Left ventricle myocardium inferior (tissue), 1 donor: ENCODE data around the gene HSPA1B. TPM values are rescaled to one million over a fixed set of nuclear protein-coding genes. Genes with fewer than 3 reads are reported as not detected.

Experiments used
- DNase-seq: peaks from one replicate; pipeline ENCODE4 v3.0.0-alpha.2; 2020
- H3K27ac ChIP-seq: fragments of 200-600 bp; replicated peaks from 2 replicates; pipeline ENCODE4 v1.8.0; 2021
- H3K27me3 ChIP-seq: fragments of 200-600 bp; 2 replicates; pipeline ENCODE4 v1.8.0; 2021; ENCODE audit warnings: low read depth
- H3K36me3 ChIP-seq: fragments of 200-600 bp; 2 replicates; pipeline ENCODE4 v1.8.0; 2021
- H3K4me1 ChIP-seq: fragments of 200-600 bp; 2 replicates; pipeline ENCODE4 v1.8.0; 2021
- H3K4me3 ChIP-seq: fragments of 200-600 bp; 2 replicates; pipeline ENCODE4 v1.8.0; 2021; ENCODE audit warnings: mild to moderate bottlenecking, moderate library complexity
- H3K9me3 ChIP-seq: fragments of 200-600 bp; replicated peaks from 2 replicates; pipeline ENCODE4 v1.8.0; 2021
- intact Hi-C: fragments of 100-400 bp; cut with micrococcal nuclease; formaldehyde crosslinking; loops from one replicate; pipeline ENCODE4 v1.11.0; 2022
- total RNA-seq: library from RNA; stranded (reverse); fragmentation: NEBNext Ultra II Directional; extraction: Animal tissue kit (Norgen Biotek cat#: 25700); gene quantifications from one replicate; pipeline ENCODE4 v1.2.1, GENCODE V29; 2021
- TF ChIP-seq, protein P1 (sequence below): fragments of 200-600 bp; IDR thresholded peaks from 2 replicates; pipeline ENCODE4 v1.8.0; 2021; ENCODE audit warnings: antibody characterized with exemption, mild to moderate bottlenecking, borderline replicate concordance
- donor health status: DM: no; HTN: yes; CAD: no; lungs with severe emphysema.

The HSPA1B gene
- total RNA-seq, 1 donor from 2014 or later: 184 TPM

DNA sequence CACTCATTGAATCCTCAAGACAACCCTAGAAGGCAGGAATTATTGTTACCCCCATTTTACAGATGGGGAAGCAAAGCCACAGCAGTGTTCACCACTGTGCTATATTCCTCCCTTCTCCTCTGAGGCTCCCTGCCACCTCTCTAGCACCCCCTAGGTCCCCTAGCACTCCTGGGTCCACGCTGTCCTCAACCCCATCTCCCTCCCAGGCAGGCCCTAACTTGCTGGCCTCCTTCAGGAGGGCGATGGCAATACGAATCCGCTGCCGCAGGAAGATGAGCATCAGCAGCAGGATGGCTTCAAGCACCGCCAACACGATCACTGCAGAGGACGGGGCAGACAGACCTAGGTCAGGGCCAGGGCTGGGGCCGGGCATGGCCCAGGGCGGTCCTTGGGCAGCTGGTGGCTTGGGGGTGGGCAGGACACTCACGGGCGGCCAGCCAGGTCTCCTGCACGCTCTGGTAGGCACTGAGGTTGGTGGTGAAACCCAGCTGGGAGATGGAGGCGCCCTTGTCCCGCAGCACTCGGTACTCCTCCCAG is 42.9 kb downstream of the HSPA1B start:
- Histone ChIP-seq H3K27me3 (peaks cover 6% of the 10 kb centered on the region), H3K9me3 (no peaks in the 10 kb centered on the region), H3K27ac (no peak overlapping the region), H3K4me1 (no peaks in the 10 kb centered on the region), H3K36me3 (no peaks in the 10 kb centered on the region), H3K4me3 (no peak overlapping the region)
- no peak for DNase-seq
- TF ChIP-seq, protein P1, sequence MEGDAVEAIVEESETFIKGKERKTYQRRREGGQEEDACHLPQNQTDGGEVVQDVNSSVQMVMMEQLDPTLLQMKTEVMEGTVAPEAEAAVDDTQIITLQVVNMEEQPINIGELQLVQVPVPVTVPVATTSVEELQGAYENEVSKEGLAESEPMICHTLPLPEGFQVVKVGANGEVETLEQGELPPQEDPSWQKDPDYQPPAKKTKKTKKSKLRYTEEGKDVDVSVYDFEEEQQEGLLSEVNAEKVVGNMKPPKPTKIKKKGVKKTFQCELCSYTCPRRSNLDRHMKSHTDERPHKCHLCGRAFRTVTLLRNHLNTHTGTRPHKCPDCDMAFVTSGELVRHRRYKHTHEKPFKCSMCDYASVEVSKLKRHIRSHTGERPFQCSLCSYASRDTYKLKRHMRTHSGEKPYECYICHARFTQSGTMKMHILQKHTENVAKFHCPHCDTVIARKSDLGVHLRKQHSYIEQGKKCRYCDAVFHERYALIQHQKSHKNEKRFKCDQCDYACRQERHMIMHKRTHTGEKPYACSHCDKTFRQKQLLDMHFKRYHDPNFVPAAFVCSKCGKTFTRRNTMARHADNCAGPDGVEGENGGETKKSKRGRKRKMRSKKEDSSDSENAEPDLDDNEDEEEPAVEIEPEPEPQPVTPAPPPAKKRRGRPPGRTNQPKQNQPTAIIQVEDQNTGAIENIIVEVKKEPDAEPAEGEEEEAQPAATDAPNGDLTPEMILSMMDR: no peak
- intact Hi-C loops: no loop called here

DNA sequence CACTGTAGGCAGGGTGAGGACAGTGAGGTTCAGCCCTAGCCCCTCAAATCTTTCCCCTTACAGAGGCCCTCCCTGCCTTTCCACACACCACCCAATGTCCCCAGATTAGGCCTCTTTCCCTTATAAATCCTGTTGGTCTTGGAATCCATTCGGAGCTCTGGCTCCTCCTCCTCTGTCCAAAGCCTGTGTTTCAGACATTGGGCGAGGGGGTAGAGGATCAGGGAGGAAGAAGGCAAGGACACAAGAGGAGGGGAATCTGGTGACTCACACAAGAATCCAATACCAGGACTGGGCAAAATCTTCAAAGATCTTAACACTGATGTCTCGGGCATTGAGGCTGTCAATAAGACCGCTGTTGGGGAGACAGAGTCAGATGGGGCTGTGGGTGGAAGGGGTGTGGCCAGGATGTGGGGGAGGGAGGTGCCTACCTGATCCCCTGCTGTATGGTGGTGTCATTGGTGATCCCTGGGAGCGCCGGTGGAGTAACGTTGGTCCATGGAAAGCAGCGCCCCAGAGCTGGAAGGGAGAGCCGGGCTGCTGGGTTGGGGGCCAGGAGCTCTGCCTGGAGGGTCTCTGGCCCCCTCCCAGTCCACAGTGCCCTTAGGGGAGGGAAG is 43.6 kb downstream of the HSPA1B start:
- no peaks in the 10 kb centered on the region for H3K4me1 ChIP-seq
- no peak overlapping the region for H3K27ac ChIP-seq
- H3K36me3 ChIP-seq: no peaks in the 10 kb centered on the region
- DNase-seq: no peak
- peaks cover 6% of the 10 kb centered on the region for H3K27me3 ChIP-seq
- no peak overlapping the region for H3K4me3 ChIP-seq
- H3K9me3 ChIP-seq: no peaks in the 10 kb centered on the region
- TF ChIP-seq, protein P1: no peak
- intact Hi-C loops: no loop called here

DNA sequence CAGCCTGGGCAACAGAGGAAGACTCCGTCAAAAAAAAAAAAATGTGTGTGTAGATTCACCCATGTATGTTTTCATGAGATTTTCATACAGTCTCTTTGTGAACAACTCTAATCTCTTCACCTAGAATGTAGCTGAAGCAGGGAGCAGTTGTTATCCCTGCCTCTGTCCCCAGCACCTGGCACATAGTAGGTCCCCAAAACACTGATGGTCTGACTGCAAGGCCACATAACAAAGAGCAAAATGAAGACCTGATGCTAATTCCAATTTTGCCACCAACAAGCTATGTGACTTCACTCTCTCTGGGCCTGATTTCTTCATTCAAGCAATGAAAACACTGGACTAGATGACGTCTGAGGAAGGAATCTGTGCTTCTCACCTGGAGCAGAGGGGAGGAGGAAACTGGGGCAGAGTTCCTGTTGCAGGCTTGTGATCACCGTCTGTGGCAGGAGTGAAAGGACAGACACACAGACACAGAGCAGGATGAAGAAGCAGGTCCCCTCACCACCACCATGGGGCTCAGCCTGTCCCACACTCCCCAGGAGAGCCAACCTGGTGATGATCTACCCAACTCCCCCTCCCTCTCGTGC is 46.6 kb downstream of the HSPA1B start:
- Histone ChIP-seq H3K4me3 (no peak overlapping the region), H3K9me3 (no peaks in the 10 kb centered on the region), H3K27me3 (peaks cover 3% of the 10 kb centered on the region), H3K4me1 (no peaks in the 10 kb centered on the region), H3K36me3 (no peaks in the 10 kb centered on the region), H3K27ac (no peak overlapping the region)
- intact Hi-C loops: no loop called here
- TF ChIP-seq, protein P1: no peak
- DNase-seq: no peak

DNA sequence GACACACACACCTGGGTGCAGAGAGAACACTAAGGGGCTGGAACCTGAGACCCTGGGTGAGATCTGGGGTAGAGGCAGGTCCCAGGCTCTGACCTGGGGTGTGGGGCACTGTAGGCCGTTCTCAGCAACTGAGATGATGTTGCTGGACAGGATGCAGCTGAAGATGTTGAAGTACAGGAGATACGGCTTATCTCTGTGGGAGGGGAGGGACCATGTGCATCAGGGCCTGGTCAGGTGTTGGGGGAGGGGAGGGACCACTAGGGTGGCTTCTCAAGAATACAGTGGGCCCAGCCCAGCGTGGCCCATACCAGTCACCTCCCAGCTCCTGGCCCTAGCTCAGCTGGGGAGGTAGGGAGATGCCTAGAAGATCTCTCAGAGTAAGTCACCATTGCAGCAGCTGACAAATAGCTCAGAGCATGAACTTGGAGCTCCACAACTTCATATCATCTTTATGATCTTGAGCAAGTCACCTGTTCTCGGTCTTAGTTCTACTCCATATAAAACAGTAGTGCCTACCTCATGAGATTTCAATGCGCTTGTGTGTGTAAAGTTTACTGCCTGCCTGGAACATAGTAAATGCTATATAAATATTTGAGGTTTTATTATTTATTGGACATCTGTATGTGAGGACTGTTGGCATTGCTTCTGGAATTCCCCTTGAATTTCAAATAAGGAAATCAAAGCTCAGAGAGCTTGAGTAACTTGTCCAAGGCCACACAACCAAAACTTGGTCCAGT is 47.5 kb downstream of the HSPA1B start:
- no peaks in the 10 kb centered on the region for H3K27me3 ChIP-seq
- no peak overlapping the region for H3K4me3 ChIP-seq
- intact Hi-C loops: no loop called here
- TF ChIP-seq, protein P1: no peak
- peaks cover 6% of the 10 kb centered on the region for H3K36me3 ChIP-seq
- no peaks in the 10 kb centered on the region for H3K9me3 ChIP-seq
- no peak for DNase-seq
- H3K27ac ChIP-seq: no peak overlapping the region
- no peaks in the 10 kb centered on the region for H3K4me1 ChIP-seq

DNA sequence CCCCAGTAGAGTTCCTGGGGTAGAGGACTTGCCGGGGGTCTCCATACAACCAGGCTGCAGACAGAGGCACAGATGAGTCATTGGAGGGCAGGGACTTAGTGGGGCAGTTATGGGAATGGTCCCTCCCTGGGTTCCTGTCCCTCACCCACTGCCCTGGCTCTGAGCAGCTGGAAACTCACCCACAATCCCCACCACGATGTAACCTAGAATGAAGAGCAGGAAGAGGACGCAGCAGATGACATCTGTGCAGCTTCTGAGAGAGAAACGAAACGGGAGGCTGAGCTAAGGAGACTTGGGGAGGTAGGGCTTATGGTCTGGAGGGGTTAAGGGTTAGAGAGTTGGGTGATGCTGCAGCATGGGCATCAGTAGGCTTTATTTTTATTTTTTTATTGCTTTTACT is 48.3 kb downstream of the HSPA1B start:
- TF ChIP-seq, protein P1: no peak
- no peaks in the 10 kb centered on the region for H3K9me3 ChIP-seq
- no peaks in the 10 kb centered on the region for H3K27me3 ChIP-seq
- no peak overlapping the region for H3K4me3 ChIP-seq
- DNase-seq: no peak
- intact Hi-C loops: no loop called here
- H3K4me1 ChIP-seq: no peaks in the 10 kb centered on the region
- peaks cover 15% of the 10 kb centered on the region for H3K36me3 ChIP-seq
- H3K27ac ChIP-seq: no peak overlapping the region
